Measurements from ENCODE around the gene ATF6B. TPM values are rescaled to one million over a fixed set of nuclear protein-coding genes. Genes with fewer than 3 reads are reported as not detected.

The ATF6B gene
- total and polyA plus RNA-seq, 2 of the 13 experiments (the other 11 are each of a cell fraction or from before 2014, with no cell fraction given): 18.1 to 44.0 TPM

GRCh38 chr6:32153564-32154513 lies 25.8 kb upstream of the ATF6B start, which contains the start of gene PPT2 (continued):
- TF ChIP-seq, protein P1, sequence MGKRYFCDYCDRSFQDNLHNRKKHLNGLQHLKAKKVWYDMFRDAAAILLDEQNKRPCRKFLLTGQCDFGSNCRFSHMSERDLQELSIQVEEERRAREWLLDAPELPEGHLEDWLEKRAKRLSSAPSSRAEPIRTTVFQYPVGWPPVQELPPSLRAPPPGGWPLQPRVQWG (CRISPR knock-in tag; IDR thresholded peaks at IDR 0.05; ENCODE audit: borderline replicate concordance, low read depth): no peak
- TF ChIP-seq, protein P2, sequence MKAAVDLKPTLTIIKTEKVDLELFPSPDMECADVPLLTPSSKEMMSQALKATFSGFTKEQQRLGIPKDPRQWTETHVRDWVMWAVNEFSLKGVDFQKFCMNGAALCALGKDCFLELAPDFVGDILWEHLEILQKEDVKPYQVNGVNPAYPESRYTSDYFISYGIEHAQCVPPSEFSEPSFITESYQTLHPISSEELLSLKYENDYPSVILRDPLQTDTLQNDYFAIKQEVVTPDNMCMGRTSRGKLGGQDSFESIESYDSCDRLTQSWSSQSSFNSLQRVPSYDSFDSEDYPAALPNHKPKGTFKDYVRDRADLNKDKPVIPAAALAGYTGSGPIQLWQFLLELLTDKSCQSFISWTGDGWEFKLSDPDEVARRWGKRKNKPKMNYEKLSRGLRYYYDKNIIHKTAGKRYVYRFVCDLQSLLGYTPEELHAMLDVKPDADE (CRISPR knock-in tag; IDR thresholded peaks at IDR 0.05): peak; percentile 88; the same call in 1 of the 2 replicates
- peak; percentile 17; the same call in 1 of the 2 replicates for TF ChIP-seq BORCS8-MEF2B (CRISPR knock-in tag; IDR thresholded peaks at IDR 0.05)
- TF ChIP-seq SP5 (CRISPR knock-in tag; IDR thresholded peaks at IDR 0.05; ENCODE audit: borderline replicate concordance, low read depth): peak; percentile 39; the same call in 1 of the 2 replicates
- TF ChIP-seq ZNF639 (CRISPR knock-in tag; conservative IDR thresholded peaks at IDR 0.05): 0 out of 2 replicates have a peak, but pooled peaks have one; percentile 29
- no peak for TF ChIP-seq RCOR2 (CRISPR knock-in tag; IDR thresholded peaks at IDR 0.05)
- no peak for TF ChIP-seq ZSCAN21 (CRISPR knock-in tag; IDR thresholded peaks at IDR 0.05; ENCODE audit: borderline replicate concordance)
- peak; percentile 90 for TF ChIP-seq ZNF441 (CRISPR knock-in tag; IDR thresholded peaks at IDR 0.05; ENCODE audit: borderline replicate concordance)
- TF ChIP-seq TIGD3 (CRISPR knock-in tag; IDR thresholded peaks at IDR 0.05; ENCODE audit: borderline replicate concordance): peak; percentile 14; the same call in 1 of the 2 replicates
- TF ChIP-seq, protein P3, sequence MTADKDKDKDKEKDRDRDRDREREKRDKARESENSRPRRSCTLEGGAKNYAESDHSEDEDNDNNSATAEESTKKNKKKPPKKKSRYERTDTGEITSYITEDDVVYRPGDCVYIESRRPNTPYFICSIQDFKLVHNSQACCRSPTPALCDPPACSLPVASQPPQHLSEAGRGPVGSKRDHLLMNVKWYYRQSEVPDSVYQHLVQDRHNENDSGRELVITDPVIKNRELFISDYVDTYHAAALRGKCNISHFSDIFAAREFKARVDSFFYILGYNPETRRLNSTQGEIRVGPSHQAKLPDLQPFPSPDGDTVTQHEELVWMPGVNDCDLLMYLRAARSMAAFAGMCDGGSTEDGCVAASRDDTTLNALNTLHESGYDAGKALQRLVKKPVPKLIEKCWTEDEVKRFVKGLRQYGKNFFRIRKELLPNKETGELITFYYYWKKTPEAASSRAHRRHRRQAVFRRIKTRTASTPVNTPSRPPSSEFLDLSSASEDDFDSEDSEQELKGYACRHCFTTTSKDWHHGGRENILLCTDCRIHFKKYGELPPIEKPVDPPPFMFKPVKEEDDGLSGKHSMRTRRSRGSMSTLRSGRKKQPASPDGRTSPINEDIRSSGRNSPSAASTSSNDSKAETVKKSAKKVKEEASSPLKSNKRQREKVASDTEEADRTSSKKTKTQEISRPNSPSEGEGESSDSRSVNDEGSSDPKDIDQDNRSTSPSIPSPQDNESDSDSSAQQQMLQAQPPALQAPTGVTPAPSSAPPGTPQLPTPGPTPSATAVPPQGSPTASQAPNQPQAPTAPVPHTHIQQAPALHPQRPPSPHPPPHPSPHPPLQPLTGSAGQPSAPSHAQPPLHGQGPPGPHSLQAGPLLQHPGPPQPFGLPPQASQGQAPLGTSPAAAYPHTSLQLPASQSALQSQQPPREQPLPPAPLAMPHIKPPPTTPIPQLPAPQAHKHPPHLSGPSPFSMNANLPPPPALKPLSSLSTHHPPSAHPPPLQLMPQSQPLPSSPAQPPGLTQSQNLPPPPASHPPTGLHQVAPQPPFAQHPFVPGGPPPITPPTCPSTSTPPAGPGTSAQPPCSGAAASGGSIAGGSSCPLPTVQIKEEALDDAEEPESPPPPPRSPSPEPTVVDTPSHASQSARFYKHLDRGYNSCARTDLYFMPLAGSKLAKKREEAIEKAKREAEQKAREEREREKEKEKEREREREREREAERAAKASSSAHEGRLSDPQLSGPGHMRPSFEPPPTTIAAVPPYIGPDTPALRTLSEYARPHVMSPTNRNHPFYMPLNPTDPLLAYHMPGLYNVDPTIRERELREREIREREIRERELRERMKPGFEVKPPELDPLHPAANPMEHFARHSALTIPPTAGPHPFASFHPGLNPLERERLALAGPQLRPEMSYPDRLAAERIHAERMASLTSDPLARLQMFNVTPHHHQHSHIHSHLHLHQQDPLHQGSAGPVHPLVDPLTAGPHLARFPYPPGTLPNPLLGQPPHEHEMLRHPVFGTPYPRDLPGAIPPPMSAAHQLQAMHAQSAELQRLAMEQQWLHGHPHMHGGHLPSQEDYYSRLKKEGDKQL (CRISPR knock-in tag; IDR thresholded peaks at IDR 0.05; ENCODE audit: low read depth): no peak; the same call in 1 of the 2 replicates
- peak; percentile 34; the same call in 1 of the 2 replicates for TF ChIP-seq ZSCAN22 (CRISPR knock-in tag; IDR thresholded peaks at IDR 0.05)
- no peak for TF ChIP-seq STAT5B (CRISPR knock-in tag; IDR thresholded peaks at IDR 0.05)
- peak; percentile 35 for TF ChIP-seq RXRB (CRISPR knock-in tag; IDR thresholded peaks at IDR 0.05; ENCODE audit: borderline replicate concordance)
- TF ChIP-seq MTF1 (CRISPR knock-in tag; IDR thresholded peaks at IDR 0.05): peak; percentile 83; the same call in 1 of the 2 replicates
- TF ChIP-seq SNRNP70 (IDR thresholded peaks at IDR 0.05; ENCODE audit: low read depth, low read length): no peak
- TF ChIP-seq ARID2 (CRISPR knock-in tag; IDR thresholded peaks at IDR 0.05; ENCODE audit: borderline replicate concordance): no peak
- peak; percentile 94 for TF ChIP-seq GABPB1 (CRISPR knock-in tag; IDR thresholded peaks at IDR 0.05)
- no peak for TF ChIP-seq ZFYVE20 (CRISPR knock-in tag; IDR thresholded peaks at IDR 0.05; ENCODE audit: borderline replicate concordance, low read depth)

All from HepG2 (cell line).